GM12891 (cell line): ENCODE results near the gene KCTD18.

Experiments used
- DNase-seq: peaks from one replicate; pipeline ENCODE4 v3.0.0; 2011; ENCODE audit warnings: low spot score; ENCODE audit not compliant: insufficient read length
- FAIRE-seq: peaks from 2 replicates; lab custom pipeline; 2011; peaks lifted over from hg19 to GRCh38; lab: Jason Lieb, UNC
- PAX5 ChIP-seq: IDR thresholded peaks from 2 replicates; pipeline ENCODE4 v1.6.1; 2011; ENCODE audit warnings: low read length, moderate library complexity, mild to moderate bottlenecking; ENCODE audit not compliant: insufficient read depth, severe bottlenecking
- POLR2A ChIP-seq: IDR thresholded peaks from 2 replicates; pipeline ENCODE4 v1.6.1; 2011; ENCODE audit warnings: low read depth, low read length, control low read depth
- POLR2AphosphoS5 ChIP-seq: IDR thresholded peaks from 2 replicates; pipeline ENCODE4 v1.6.1; 2011; ENCODE audit warnings: low read depth, low read length, control low read depth
- POU2F2 ChIP-seq: IDR thresholded peaks from 2 replicates; pipeline ENCODE4 v1.6.1; 2011; ENCODE audit warnings: low read depth, mild to moderate bottlenecking, control low read depth, low read length, moderate library complexity
- SPI1 ChIP-seq: IDR thresholded peaks from 2 replicates; pipeline ENCODE4 v1.6.1; 2011; ENCODE audit warnings: low read depth, low read length, control low read depth
- TAF1 ChIP-seq: IDR thresholded peaks from 2 replicates; pipeline ENCODE4 v1.6.1; 2011; ENCODE audit warnings: low read depth, low read length, control low read depth

The KCTD18 gene

DNA sequence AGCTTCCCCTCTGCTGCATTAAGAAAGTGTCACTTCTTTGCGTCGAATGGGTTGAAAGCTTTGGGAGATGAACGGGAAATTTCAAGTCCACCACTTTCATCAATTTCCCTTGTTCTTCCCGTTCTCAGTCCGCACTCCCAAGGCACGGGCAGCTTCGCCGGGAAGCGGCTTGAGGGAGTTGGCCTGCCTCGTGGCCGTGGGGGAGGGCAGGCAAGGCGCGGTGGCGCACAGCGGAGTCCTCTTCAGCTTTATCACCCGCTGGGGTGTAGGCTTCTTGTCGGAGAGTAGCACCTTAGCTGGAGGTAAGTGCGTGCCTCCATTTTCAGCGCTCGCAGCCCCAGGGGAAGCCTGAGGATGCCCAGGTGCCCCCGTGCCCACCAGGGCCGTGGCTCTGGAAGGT lies 19.9 kb downstream of the KCTD18 start:
- FAIRE-seq (no peak), DNase-seq (no peak)
- TF ChIP-seq POLR2AphosphoS5: no peak
- TF ChIP-seq POU2F2: no peak
- no peak for TF ChIP-seq PAX5
- TF ChIP-seq TAF1: no peak
- no peak for TF ChIP-seq POLR2A
- TF ChIP-seq SPI1: no peak

DNA sequence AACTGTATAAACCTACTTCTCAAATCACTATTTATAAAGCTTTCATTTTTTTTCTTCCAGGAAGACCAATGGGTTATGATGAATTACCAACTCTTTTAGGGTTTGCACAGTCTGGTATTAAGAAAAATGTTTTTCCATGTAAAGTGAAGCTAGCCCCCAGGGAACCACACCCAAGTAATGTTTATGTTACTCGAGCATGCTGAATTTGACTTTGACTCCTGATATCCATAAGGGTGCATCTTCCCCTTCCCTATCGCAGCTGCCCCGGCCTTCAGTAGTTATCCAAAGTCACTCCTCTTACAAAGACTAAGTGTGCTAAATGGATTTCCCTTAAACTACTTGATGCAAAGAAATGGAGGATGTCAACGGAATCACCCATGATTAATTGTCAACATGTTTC lies 21.7 kb downstream of the KCTD18 start:
- FAIRE-seq: no peak
- TF ChIP-seq TAF1 (no peak), POLR2AphosphoS5 (no peak), SPI1 (no peak), PAX5 (no peak), POLR2A (no peak), POU2F2 (no peak)

GRCh38 chr2:200486529-200486928 lies 23.3 kb downstream of the KCTD18 start:
- no peak for FAIRE-seq
- no peak for DNase-seq
- TF ChIP-seq POLR2AphosphoS5 (no peak), POU2F2 (no peak), PAX5 (no peak), POLR2A (no peak), SPI1 (no peak), TAF1 (no peak)

More for the DNA sequence above, 21.7 kb downstream of the KCTD18 start:
- DNase-seq: no peak

DNA sequence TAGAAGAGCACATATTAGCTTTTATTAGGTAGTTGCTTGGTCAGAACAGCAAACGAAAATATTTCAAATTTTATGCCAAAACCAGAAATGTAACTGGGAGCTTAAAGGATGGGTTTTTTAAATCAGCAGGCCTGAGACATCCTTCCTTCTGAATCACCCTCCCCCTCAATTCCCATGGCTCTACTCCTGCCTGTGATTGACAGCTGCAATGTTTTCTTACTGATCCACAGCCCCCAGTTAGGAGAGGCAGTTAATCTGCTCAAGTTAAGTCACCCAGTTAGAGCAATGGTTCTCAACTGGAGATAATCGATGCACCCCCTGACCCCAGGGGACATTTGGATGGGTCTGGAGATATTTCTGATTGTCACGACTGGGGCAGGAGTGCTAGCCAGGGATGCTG lies 24.9 kb downstream of the KCTD18 start:
- DNase-seq (no peak), FAIRE-seq (no peak)
- TF ChIP-seq POU2F2: no peak

DNA sequence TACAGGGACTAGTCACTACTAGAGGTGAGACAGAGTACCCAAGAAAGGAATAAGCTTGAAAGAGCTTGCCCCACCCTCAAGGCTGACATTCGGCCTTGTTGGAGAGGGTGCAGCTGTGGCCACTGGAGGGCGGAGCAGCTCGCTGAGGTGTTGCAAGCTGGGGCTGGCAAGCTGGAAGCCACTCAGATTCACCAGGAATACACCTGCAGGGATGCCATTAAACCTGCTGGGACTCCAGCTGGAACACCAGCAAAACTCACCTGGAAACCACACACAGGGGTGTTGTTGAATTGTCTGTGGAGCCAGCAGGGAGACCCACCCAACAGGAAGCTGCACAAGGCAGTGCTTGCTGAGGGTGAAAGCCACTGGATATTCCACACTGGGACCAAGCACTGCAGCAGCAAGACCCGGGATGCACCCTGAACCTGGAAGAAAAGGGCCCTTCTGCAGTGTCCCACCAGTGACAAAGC lies 26.1 kb downstream of the KCTD18 start:
- no peak for TF ChIP-seq SPI1
- TF ChIP-seq POLR2A: no peak
- no peak for TF ChIP-seq POU2F2
- TF ChIP-seq POLR2AphosphoS5: no peak
- TF ChIP-seq TAF1: no peak
- TF ChIP-seq PAX5: no peak
- FAIRE-seq: peak; percentile 66
- peak; percentile 25 for DNase-seq

- no peak for DNase-seq
- FAIRE-seq: no peak
- TF ChIP-seq POLR2A: no peak
Measured at GRCh38 chr2:200482194-200482593, 27.7 kb downstream of the KCTD18 start.

DNA sequence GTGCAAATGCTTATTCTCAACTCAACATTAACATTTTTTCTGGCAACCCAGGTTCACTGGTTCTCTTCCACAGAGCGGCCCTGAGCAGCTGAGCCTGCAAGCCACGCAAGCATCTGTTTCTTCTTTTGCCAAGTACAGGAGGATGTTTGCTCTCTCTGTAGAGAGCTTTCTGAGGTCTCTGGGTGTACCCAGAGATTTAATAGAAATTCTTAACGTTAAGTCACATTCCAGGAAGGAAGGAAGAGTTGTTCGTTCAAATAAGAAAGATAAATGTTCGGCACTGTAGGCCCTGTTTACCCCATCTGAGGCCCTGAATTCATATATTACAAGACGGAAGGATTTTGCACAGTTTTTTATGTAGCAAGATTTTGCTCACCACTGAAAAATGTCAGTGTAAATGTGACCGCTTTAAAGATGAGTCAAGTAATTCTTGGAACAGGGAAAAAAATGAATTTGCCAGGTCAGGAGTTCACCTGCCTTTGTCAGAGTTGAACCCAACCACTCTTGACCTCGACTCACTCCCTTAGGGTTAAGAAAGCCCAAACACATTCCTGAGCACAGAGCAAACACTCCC lies 30.1 kb downstream of the KCTD18 start:
- DNase-seq (no peak), FAIRE-seq (no peak)
- TF ChIP-seq POLR2A (no peak), SPI1 (no peak), POU2F2 (no peak), POLR2AphosphoS5 (no peak), TAF1 (no peak)

- TF ChIP-seq PAX5 (no peak), POLR2A (no peak), POU2F2 (no peak), SPI1 (no peak), POLR2AphosphoS5 (no peak), TAF1 (no peak)
- FAIRE-seq: no peak
- DNase-seq: no peak
Measured at GRCh38 chr2:200477667-200478131, 32.2 kb downstream of the KCTD18 start.

- no peak for TF ChIP-seq TAF1
- no peak for TF ChIP-seq POU2F2
- TF ChIP-seq PAX5: no peak
- TF ChIP-seq POLR2AphosphoS5: no peak
- no peak for TF ChIP-seq SPI1
- no peak for TF ChIP-seq POLR2A
- FAIRE-seq: no peak
- no peak for DNase-seq
Measured at GRCh38 chr2:200476836-200477235, 33.0 kb downstream of the KCTD18 start.

DNA sequence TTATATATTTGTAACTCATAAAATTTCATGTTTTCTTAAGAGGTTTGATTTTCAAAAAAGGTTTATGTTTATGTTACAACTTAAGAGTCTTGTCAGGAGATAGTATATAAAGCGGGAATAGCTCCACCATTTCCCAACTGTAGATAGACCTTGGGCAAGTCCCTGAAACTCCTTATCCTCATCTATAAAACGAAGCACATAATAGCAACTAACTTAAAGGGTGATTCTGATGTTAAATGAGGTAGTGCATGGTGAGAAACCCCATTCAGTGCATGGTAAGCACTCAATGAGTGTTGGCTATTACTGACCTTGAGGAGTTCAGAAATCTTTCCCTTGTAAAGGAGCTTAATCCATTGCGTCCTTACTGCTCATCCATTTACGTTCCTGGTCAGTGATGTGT lies 34.1 kb downstream of the KCTD18 start:
- TF ChIP-seq POLR2AphosphoS5: no peak
- TF ChIP-seq SPI1: no peak
- TF ChIP-seq POU2F2: no peak
- TF ChIP-seq TAF1: no peak
- no peak for TF ChIP-seq POLR2A
- no peak for TF ChIP-seq PAX5
- no peak for DNase-seq
- no peak for FAIRE-seq

DNA sequence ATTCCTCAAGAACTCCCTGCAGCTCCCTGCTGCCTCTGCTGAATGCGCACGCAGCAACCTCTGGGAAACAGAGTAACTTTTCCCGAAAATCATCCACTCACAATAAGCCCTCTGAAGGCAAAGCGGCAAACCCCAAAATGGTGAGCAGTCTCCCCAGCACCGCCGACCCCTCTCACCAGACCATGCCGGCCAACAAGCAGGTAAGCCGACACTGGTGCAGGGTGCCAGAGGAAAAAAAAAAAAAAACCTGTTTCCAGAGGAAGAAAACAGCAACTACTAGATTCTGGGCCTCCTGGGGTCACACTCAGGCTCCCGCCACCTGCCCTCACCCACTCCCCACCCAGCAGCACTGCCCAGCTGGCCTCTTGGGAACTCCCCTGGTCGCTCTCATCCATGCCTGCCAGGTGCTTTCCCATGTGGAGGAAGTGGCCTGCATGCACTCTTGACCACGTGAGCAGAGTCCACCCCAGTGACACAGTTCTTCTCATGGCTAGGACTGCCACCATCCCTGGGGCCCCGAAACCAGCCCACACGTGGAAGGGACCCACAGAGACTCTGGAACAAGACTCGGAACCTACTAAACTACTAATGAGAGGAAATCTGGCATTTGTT lies 36.9 kb downstream of the KCTD18 start:
- TF ChIP-seq POLR2AphosphoS5 (no peak), TAF1 (no peak), SPI1 (peak; percentile 54), POLR2A (no peak), POU2F2 (no peak), PAX5 (no peak)
- no peak for FAIRE-seq
- no peak for DNase-seq
